Measurements from ENCODE around the gene PYROXD2. TPM values are rescaled to one million over a fixed set of nuclear protein-coding genes. Genes with fewer than 3 reads are reported as not detected.

PYROXD2 gene
- total and polyA plus RNA-seq, 10 of the 15 experiments (the other 5 are each of a cell fraction or from before 2014, with no cell fraction given) = 4.8 to 15.8 (median 11.1) TPM

GRCh38 chr10:98338318-98338717 is 76.7 kb downstream of the PYROXD2 start:
- intact Hi-C loops (cut with micrococcal nuclease; ENCODE audit: unreplicated experiment) (no loop called here), in situ Hi-C loops (cut with MboI) (no loop called here)
- Histone ChIP-seq H3K36me3 (ENCODE audit: control insufficient read depth in 2 of 2, insufficient read depth in 2 of 2, low read length in 1 of 2) (no peaks in the 10 kb centered on the region), H3K79me2 (ENCODE audit: control insufficient read depth, insufficient read depth, low read length) (no peaks in the 10 kb centered on the region), H3K4me2 (ENCODE audit: control insufficient read depth, insufficient read depth) (no peak overlapping the region), H2AFZ (ENCODE audit: control insufficient read depth, low read depth, low read length) (no peak overlapping the region), H3K27ac (ENCODE audit: control insufficient read depth, insufficient read depth) (no peak overlapping the region), H3K4me3 (no peak overlapping the region), H3K4me1 (ENCODE audit: control insufficient read depth, insufficient read depth, low read length) (peaks cover 21% of the 10 kb centered on the region), H4K20me1 (ENCODE audit: control insufficient read depth, insufficient read depth) (no peaks in the 10 kb centered on the region), H3K27me3 (replicated peaks in 1 of 2; ENCODE audit: control insufficient read depth in 2 of 2, insufficient read depth in 2 of 2, low read length in 1 of 2) (no peaks in the 10 kb centered on the region), H3K9me3 (replicated peaks; ENCODE audit: control insufficient read depth, insufficient read depth, low read length) (no peaks in the 10 kb centered on the region; the same call in 2 of the 3 replicates), H3K9ac (ENCODE audit: control insufficient read depth, insufficient read depth, low read length) (no peak overlapping the region)
- ChIA-PET RAD21 (ENCODE audit: unreplicated experiment) (no interaction called here), POLR2A (no interaction called here), SMC1A (ENCODE audit: uncharacterized antibody, unreplicated experiment) (no interaction called here), CTCF (no interaction called here)
- no peak for TF ChIP-seq SUZ12 (IDR thresholded peaks at IDR 0.05; ENCODE audit: unreplicated experiment)
- TF ChIP-seq NRF1 (conservative IDR thresholded peaks at IDR 0.05; ENCODE audit: low read depth, low read length) = no peak
- no peak for TF ChIP-seq PAX8 (IDR thresholded peaks at IDR 0.05)
- ATAC-seq = no peak
- no peak for FAIRE-seq
- no peak for DNase-seq (ENCODE audit: low read depth, low spot score)
- no TSS peak for BruUV-seq (replicated peaks)
- WGBS (ENCODE audit: insufficient coverage, insufficient replicate concordance, low lambda C conversion rate, missing lambda C conversion rate) = 80% methylated on average over 6 of the region's 6 CpGs

GRCh38 chr10:98337484-98337883 is 77.5 kb downstream of the PYROXD2 start:
- Histone ChIP-seq H3K36me3 (ENCODE audit: control insufficient read depth in 2 of 2, insufficient read depth in 2 of 2, low read length in 1 of 2) (no peaks in the 10 kb centered on the region), H3K79me2 (ENCODE audit: control insufficient read depth, insufficient read depth, low read length) (no peaks in the 10 kb centered on the region), H3K27me3 (replicated peaks in 1 of 2; ENCODE audit: control insufficient read depth in 2 of 2, insufficient read depth in 2 of 2, low read length in 1 of 2) (no peaks in the 10 kb centered on the region), H3K9me3 (replicated peaks; ENCODE audit: control insufficient read depth, insufficient read depth, low read length) (no peaks in the 10 kb centered on the region; the same call in 2 of the 3 replicates), H2AFZ (ENCODE audit: control insufficient read depth, low read depth, low read length) (no peak overlapping the region), H3K4me3 (no peak overlapping the region), H3K4me1 (ENCODE audit: control insufficient read depth, insufficient read depth, low read length) (peaks cover 21% of the 10 kb centered on the region), H4K20me1 (ENCODE audit: control insufficient read depth, insufficient read depth) (no peaks in the 10 kb centered on the region), H3K4me2 (ENCODE audit: control insufficient read depth, insufficient read depth) (no peak overlapping the region), H3K9ac (ENCODE audit: control insufficient read depth, insufficient read depth, low read length) (no peak overlapping the region), H3K27ac (ENCODE audit: control insufficient read depth, insufficient read depth) (no peak overlapping the region)
- ATAC-seq (no peak), DNase-seq (ENCODE audit: low read depth, low spot score) (no peak), FAIRE-seq (no peak)
- BruUV-seq (replicated peaks) = no TSS peak
- ChIA-PET RAD21 (ENCODE audit: unreplicated experiment) (no interaction called here), CTCF (interaction anchor here (1.2 kb wide), 1 partner anchor 12 kb away, joined by 3 read pairs; no protein-coding TSS in a partner anchor), POLR2A (no interaction called here), SMC1A (ENCODE audit: uncharacterized antibody, unreplicated experiment) (no interaction called here)
- in situ Hi-C loops (cut with MboI) = no loop called here
- intact Hi-C loops (cut with micrococcal nuclease; ENCODE audit: unreplicated experiment) = no loop called here
- 84% methylated on average over 8 of the region's 8 CpGs for WGBS (ENCODE audit: insufficient coverage, insufficient replicate concordance, low lambda C conversion rate, missing lambda C conversion rate)
- TF ChIP-seq SPI1 (IDR thresholded peaks at IDR 0.05; ENCODE audit: borderline replicate concordance, insufficient read depth, low read depth, low read length) (no peak), ZNF622 (IDR thresholded peaks at IDR 0.05) (no peak), NR2C2 (IDR thresholded peaks at IDR 0.05; ENCODE audit: borderline replicate concordance, control insufficient read depth, insufficient read length, low read depth) (no peak), JUNB (IDR thresholded peaks at IDR 0.05) (no peak), NFXL1 (IDR thresholded peaks at IDR 0.05; ENCODE audit: borderline replicate concordance) (no peak), POLR2AphosphoS5 (IDR thresholded peaks at IDR 0.05; ENCODE audit: low read length) (no peak), TCF7 (IDR thresholded peaks at IDR 0.05; ENCODE audit: borderline replicate concordance) (no peak), NR2C1 (IDR thresholded peaks at IDR 0.05) (no peak), ZNF592 (IDR thresholded peaks at IDR 0.05) (no peak), IRF4 (IDR thresholded peaks at IDR 0.05; ENCODE audit: low read depth, low read length) (no peak), SMAD5 (IDR thresholded peaks at IDR 0.05; ENCODE audit: low read depth) (no peak), ZNF24 (IDR thresholded peaks at IDR 0.05) (no peak)

Data from GM12878 (cell line).